ENCODE measurements around the gene CCDC197. TPM values are rescaled to one million over a fixed set of nuclear protein-coding genes. Genes with fewer than 3 reads are reported as not detected.

CCDC197 gene
- total and polyA plus RNA-seq, 8 donors, result not detected

Small RNAs within 50 kb of the gene (microRNA-seq; reads per million reads assigned to microRNA genes)
- 0 reads per million in 2 donors for gene MIR4506

Other genes with a start within 250 kb of the CCDC197 start
- under 1 TPM; 0.28 to 0.56 (median 0.33) TPM for gene PRIMA1, start 208.8 kb upstream of the CCDC197 start, total RNA-seq
- under 1 TPM; 0.27 to 0.61 TPM for gene PRIMA1, start 208.8 kb upstream of the CCDC197 start, polyA plus RNA-seq
- gene FAM181A, start 70.0 kb upstream of the CCDC197 start, total RNA-seq, result not detected
- not detected for gene FAM181A, start 70.0 kb upstream of the CCDC197 start, polyA plus RNA-seq
- under 1 TPM; 0.09 to 0.53 (median 0.26) TPM for gene ASB2, start 20.7 kb upstream of the CCDC197 start, total RNA-seq
- 1 to 10 TPM; 1.3 to 1.4 TPM for gene ASB2, start 20.7 kb upstream of the CCDC197 start, polyA plus RNA-seq
- 1 to 10 TPM in 2 of 6 donors, under 1 TPM in 4; 0.51 to 1.3 (median 0.87) TPM for gene OTUB2, start 29.0 kb downstream of the CCDC197 start, total RNA-seq
- under 1 TPM; 0.30 to 0.31 TPM for gene OTUB2, start 29.0 kb downstream of the CCDC197 start, polyA plus RNA-seq
- gene DDX24, start 83.9 kb downstream of the CCDC197 start, total RNA-seq, result 10 to 100 TPM; 55.9 to 86.4 (median 68.0) TPM
- 100 to 1,000 TPM in 1 of 2 donors, 10 to 100 TPM in 1; 60.7 to 111 TPM for gene DDX24, start 83.9 kb downstream of the CCDC197 start, polyA plus RNA-seq
- gene IFI27L1, start 84.0 kb downstream of the CCDC197 start, total RNA-seq, result 1 to 10 TPM; 3.8 to 8.7 (median 6.8) TPM
- 10 to 100 TPM; 14.1 to 14.3 TPM for gene IFI27L1, start 84.0 kb downstream of the CCDC197 start, polyA plus RNA-seq
- gene IFI27, start 113.4 kb downstream of the CCDC197 start, total RNA-seq, result 10 to 100 TPM in 4 of 6 donors, 1 to 10 TPM in 2; 8.1 to 21.4 (median 12.1) TPM
- 10 to 100 TPM; 61.4 to 78.9 TPM for gene IFI27, start 113.4 kb downstream of the CCDC197 start, polyA plus RNA-seq
- 10 to 100 TPM in 3 of 6 donors, 1 to 10 TPM in 3; 5.4 to 20.2 (median 10.0) TPM for gene IFI27L2, start 132.3 kb downstream of the CCDC197 start, total RNA-seq
- 10 to 100 TPM; 38.7 to 90.7 TPM for gene IFI27L2, start 132.3 kb downstream of the CCDC197 start, polyA plus RNA-seq
- 1 to 10 TPM in 1 of 6 donors, under 1 TPM in 5; 0.56 to 1.3 (median 0.66) TPM for gene PPP4R4, start 177.0 kb downstream of the CCDC197 start, total RNA-seq
- 1 to 10 TPM in 1 of 2 donors, under 1 TPM in 1; 0.19 to 1.2 TPM for gene PPP4R4, start 177.0 kb downstream of the CCDC197 start, polyA plus RNA-seq